ENCODE results near the gene SOX10. TPM values are rescaled to one million over a fixed set of nuclear protein-coding genes. Genes with fewer than 3 reads are reported as not detected.
A peak's percentile ranks its signal among the peaks of the same experiment; 100 is the strongest.

SOX10 gene
- total and polyA plus RNA-seq, 2 of the 4 experiments (the other 2 are of a cell fraction): not detected

DNA sequence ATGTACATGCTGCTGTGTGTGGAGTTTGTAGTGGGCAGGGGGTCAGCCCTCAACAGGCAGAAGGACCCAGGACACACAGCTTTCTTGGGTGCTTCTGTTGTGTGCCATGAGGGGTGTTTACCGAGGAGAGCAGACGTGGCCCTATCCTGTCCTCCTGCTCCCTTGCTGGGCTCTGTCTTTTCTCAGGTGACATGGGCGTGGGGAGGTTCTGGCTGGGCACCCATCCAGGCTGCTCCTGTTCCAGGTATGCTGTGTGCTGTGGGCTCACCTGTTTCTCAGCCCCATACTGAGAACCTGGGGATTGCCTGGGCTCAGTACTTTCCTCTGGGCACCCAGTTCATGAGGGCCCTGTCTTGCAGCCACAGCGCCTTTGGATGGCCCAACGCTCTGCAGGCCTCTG, 55.0 kb downstream of the SOX10 start:
- CTCF ChIA-PET: no interaction called here
- Histone ChIP-seq H2BK5ac (ENCODE audit: low read depth, low read length, poor library complexity, severe bottlenecking) (no peak overlapping the region), H3K14ac (replicated peaks; ENCODE audit: low read depth, low read length) (no peak overlapping the region), H2BK120ac (ENCODE audit: low read depth, low read length) (no peak overlapping the region), H3K27ac (ENCODE audit: insufficient read depth, low read length) (no peak overlapping the region), H3K9me1 (ENCODE audit: insufficient read depth, low read length) (peaks cover 8% of the 10 kb centered on the region), H3K27me3 (ENCODE audit: control insufficient read depth, insufficient read depth, low read length) (no peaks in the 10 kb centered on the region), H3K9ac (ENCODE audit: low read depth, low read length) (no peak overlapping the region), H4K91ac (ENCODE audit: insufficient read depth, low read depth, low read length) (no peak overlapping the region), H4K8ac (ENCODE audit: low read depth in 2 of 2, low read length in 2 of 2) (no peak overlapping the region), H3K56ac (ENCODE audit: extremely low read depth, insufficient read depth, low read length) (no peak overlapping the region), H2BK20ac (ENCODE audit: low read depth, low read length) (no peak overlapping the region), H4K5ac (ENCODE audit: low read depth, low read length) (no peak overlapping the region), H2AK5ac (ENCODE audit: low read depth, low read length) (no peak overlapping the region), H3K36me3 (ENCODE audit: control insufficient read depth, insufficient read depth, low read length) (peaks cover 56% of the 10 kb centered on the region), H3K4ac (ENCODE audit: low read depth, low read length) (no peak overlapping the region), H4K20me1 (ENCODE audit: insufficient read depth, low read length) (peaks cover 36% of the 10 kb centered on the region), H3K79me1 (ENCODE audit: low read depth in 1 of 2, low read length in 2 of 2) (peaks cover 0 to 51% of the 10 kb centered on the region in 2 experiments; a peak in 3 of 4 replicates), H3K4me1 (ENCODE audit: control insufficient read depth, insufficient read depth, low read length) (peaks cover 16% of the 10 kb centered on the region), H2AFZ (replicated peaks; ENCODE audit: low read length, poor library complexity) (no peak overlapping the region), H2BK15ac (ENCODE audit: low read depth, low read length) (no peak overlapping the region), H3K4me2 (ENCODE audit: low read depth, low read length) (no peak overlapping the region), H3K18ac (ENCODE audit: low read depth, low read length) (no peak overlapping the region), H2AK9ac (replicated peaks; ENCODE audit: low read depth, low read length, poor library complexity) (peak overlapping the region; percentile 13), H3K4me3 (ENCODE audit: insufficient read depth, low read depth, low read length) (no peak overlapping the region), H3K23ac (ENCODE audit: low read depth, low read length) (no peak overlapping the region), H3K9me3 (ENCODE audit: control insufficient read depth, insufficient read depth, low read length) (no peaks in the 10 kb centered on the region)
- in situ Hi-C loops (cut with MboI; ENCODE audit: low sequenced_read_pairs): no loop called here
- no TSS peak for BruUV-seq (replicated peaks)
- 100% methylated on average over 3 of the region's 5 CpGs; no CpG with 5 or more reads in 1 of the 2 experiments for WGBS, 2 experiments (ENCODE audit: extremely low coverage in 2 of 2, insufficient read length in 1 of 2)
- ATAC-seq (ENCODE audit: low read depth) (no peak), DNase-seq (no peak)
- dilution Hi-C loops (cut with HindIII; ENCODE audit: low sequenced_read_pairs, unreplicated experiment): no loop called here
- TF ChIP-seq, protein P1, sequence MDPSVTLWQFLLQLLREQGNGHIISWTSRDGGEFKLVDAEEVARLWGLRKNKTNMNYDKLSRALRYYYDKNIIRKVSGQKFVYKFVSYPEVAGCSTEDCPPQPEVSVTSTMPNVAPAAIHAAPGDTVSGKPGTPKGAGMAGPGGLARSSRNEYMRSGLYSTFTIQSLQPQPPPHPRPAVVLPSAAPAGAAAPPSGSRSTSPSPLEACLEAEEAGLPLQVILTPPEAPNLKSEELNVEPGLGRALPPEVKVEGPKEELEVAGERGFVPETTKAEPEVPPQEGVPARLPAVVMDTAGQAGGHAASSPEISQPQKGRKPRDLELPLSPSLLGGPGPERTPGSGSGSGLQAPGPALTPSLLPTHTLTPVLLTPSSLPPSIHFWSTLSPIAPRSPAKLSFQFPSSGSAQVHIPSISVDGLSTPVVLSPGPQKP (IDR thresholded peaks at IDR 0.05; ENCODE audit: borderline replicate concordance, low read depth, low read length): no peak
- TF ChIP-seq POLR2A (IDR thresholded peaks at IDR 0.05; ENCODE audit: low read depth, low read length) (no peak), BHLHE40 (IDR thresholded peaks at IDR 0.05; ENCODE audit: low read depth, low read length) (no peak), RCOR1 (IDR thresholded peaks at IDR 0.05; ENCODE audit: insufficient replicate concordance, low read length) (no peak), CEBPB (IDR thresholded peaks at IDR 0.05; ENCODE audit: low read depth, low read length) (no peak), FOS (IDR thresholded peaks at IDR 0.05; ENCODE audit: low read depth, low read length) (no peak), MAFK (IDR thresholded peaks at IDR 0.05; ENCODE audit: low read depth, low read length) (no peak), MAZ (IDR thresholded peaks at IDR 0.05; ENCODE audit: borderline replicate concordance, low read depth, low read length) (no peak), SMC3 (IDR thresholded peaks at IDR 0.05; ENCODE audit: low read depth, low read length) (no peak), NFE2L2 (IDR thresholded peaks at IDR 0.05; ENCODE audit: low read depth, low read length) (no peak), MXI1 (IDR thresholded peaks at IDR 0.05; ENCODE audit: borderline replicate concordance, low read depth, low read length) (no peak)
- TF ChIP-seq, protein P2, sequence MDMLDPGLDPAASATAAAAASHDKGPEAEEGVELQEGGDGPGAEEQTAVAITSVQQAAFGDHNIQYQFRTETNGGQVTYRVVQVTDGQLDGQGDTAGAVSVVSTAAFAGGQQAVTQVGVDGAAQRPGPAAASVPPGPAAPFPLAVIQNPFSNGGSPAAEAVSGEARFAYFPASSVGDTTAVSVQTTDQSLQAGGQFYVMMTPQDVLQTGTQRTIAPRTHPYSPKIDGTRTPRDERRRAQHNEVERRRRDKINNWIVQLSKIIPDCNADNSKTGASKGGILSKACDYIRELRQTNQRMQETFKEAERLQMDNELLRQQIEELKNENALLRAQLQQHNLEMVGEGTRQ (IDR thresholded peaks at IDR 0.05; ENCODE audit: low read depth, low read length): no peak
- intact Hi-C loops (cut with micrococcal nuclease): no loop called here
- POLR2A ChIA-PET (ENCODE audit: unreplicated experiment): no interaction called here
